GM12874 (cell line): ENCODE data around the gene C3.

Source experiments
- TF ChIP-seq, protein P1 (sequence below): IDR thresholded peaks from 2 replicates; pipeline ENCODE4 v1.5.1; 2011; ENCODE audit warnings: low read depth, mild to moderate bottlenecking, control low read depth, low read length, moderate library complexity; ENCODE audit not compliant: insufficient read depth

C3 gene

DNA sequence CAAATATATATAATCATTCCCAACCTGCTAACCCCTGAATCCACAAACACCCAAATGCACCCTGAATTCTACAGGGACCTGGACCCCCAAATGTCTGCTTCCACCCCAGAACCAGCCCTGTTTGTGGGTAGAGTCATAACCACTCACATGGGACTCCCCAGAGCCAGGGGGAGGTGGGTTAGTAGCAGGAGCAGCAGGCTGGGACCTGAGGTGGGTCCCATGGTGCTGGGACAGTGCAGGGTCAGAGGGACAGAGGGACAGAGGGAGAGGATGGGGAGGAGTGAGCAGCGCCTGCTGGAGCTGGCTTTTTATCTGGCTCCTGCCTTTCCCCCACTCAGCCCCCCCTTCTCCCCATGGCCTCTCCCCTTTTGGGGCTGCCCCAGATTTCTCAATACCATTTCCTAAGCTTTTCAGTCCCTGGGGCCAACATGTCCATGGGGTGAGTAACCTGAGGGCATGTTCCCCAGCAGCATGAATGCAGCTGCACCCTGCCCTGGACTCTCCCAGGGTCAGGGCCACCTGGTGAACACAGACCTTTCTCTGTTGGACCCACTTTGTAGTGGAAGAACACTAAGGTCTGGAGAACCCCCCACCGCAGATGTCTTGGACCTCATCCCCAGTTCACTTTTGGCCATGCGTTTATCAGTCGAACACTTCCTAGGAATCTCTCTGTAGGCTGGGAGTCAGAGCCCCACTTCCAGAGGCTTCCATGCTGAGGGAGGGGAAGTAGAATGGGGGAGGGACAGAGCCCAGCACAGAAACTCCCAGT is at the start of gene C3:
TSS of gene C3 (minus strand) at position 282 of the 769 bp plus-strand sequence. CDS start at position 221, 61 bp downstream.
- TF ChIP-seq, protein P1, sequence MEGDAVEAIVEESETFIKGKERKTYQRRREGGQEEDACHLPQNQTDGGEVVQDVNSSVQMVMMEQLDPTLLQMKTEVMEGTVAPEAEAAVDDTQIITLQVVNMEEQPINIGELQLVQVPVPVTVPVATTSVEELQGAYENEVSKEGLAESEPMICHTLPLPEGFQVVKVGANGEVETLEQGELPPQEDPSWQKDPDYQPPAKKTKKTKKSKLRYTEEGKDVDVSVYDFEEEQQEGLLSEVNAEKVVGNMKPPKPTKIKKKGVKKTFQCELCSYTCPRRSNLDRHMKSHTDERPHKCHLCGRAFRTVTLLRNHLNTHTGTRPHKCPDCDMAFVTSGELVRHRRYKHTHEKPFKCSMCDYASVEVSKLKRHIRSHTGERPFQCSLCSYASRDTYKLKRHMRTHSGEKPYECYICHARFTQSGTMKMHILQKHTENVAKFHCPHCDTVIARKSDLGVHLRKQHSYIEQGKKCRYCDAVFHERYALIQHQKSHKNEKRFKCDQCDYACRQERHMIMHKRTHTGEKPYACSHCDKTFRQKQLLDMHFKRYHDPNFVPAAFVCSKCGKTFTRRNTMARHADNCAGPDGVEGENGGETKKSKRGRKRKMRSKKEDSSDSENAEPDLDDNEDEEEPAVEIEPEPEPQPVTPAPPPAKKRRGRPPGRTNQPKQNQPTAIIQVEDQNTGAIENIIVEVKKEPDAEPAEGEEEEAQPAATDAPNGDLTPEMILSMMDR = no peak

- TF ChIP-seq, protein P1 = peak; percentile 24; the same call in 1 of the 2 replicates
Measured at GRCh38 chr19:6769006-6769619, 48.7 kb upstream of the C3 start.

DNA sequence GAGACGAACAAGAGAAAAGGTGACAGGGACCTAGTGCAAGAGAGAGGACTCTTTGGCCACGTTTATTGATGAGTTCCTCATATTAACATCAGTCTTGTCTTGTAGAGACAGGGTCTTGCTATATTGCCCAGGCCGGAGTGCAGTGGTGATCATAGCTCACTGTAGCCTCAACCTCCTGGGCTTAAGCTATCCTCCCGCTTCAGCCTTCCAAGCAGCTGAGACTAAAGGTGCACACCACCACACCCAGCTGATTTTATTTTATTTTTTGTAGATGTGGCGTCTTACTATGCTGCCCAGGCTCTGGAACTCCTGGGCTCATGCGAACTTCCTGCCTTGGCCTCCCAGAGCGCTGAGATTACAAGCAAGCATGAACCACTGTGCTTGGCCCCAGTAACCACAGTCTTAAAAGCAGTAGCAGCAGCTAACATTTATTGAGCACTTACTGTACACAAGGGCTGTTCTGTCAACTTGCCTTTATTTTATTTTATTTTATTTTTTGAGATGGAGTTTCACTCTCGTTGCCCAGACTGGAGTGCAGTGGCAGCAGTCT is 47.9 kb upstream of the C3 start:
- TF ChIP-seq, protein P1 = no peak

GRCh38 chr19:6767357-6768235 is 47.1 kb upstream of the C3 start, which contains the start of gene SH2D3A:
SH2D3A (minus strand) TSS chr19:6767435; CDS start chr19:6763748, 3,687 bp downstream.
- TF ChIP-seq, protein P1 = no peak

GRCh38 chr19:6767081-6767356 is 46.6 kb upstream of the C3 start:
- TF ChIP-seq, protein P1 = no peak

DNA sequence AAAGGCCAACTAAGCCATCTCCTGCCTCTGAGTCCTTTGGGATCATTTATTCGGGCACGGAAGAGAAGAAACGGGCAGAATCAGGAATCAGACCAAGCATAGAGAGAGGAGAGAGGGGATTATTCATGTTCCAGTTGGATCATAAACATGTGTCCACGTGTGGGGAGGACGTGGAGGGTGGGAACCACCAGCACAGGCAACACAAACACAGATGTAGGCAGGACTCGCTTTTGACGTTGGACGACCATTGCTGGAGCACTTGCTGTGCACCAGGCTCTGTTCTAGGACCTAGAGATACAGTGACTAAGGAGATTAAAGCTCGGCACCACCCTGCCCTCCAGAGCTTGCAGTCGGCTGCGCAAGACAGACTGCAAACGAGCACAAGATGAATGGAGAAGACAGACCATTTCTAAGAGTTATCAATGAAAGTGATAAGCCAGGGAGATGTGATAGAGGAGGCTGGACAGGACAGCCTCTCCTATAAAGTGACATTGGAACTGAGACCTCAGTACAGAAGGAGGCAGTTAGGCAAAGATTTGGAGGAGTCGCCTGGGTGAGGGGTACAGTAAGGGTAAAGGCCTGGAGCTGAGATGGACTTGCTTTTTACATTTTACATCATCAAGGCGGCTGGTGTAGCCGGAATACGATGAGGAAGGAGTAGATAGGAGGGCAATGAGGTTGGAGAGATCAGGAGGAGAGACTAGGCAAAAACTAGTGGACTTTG is 46.1 kb upstream of the C3 start:
- TF ChIP-seq, protein P1 = no peak
